GM18861 (cell line): ENCODE data around the gene VARS2.
"Not testable (repeated sequence)": the region's sequence is repeated elsewhere in the genome, so short reads cannot be mapped to it uniquely, and the experiment has no call there.

Source experiments
- ATAC-seq: cut with Tn5 transposase; IDR thresholded peaks from one replicate; pipeline ENCODE4 v1.9.1; 2021; ENCODE audit not compliant: unreplicated experiment

The VARS2 gene

DNA sequence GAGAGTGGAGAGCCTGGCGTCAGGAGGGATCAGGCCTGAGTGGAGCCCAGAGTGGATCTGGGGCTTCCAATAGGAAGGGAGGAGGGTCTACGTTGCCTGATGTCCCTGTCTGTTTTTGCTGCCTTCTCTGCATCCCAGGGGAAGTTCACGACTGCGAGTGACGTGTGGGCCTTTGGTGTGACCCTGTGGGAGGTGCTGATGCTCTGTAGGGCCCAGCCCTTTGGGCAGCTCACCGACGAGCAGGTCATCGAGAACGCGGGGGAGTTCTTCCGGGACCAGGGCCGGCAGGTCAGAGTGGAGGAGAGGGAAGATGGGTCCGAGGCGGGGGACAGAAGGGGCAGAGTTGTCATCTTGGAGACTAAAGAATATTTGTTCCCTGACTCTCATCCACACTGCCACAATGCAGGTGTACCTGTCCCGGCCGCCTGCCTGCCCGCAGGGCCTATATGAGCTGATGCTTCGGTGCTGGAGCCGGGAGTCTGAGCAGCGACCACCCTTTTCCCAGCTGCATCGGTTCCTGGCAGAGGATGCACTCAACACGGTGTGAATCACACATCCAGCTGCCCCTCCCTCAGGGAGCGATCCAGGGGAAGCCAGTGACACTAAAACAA lies 15.2 kb upstream of the VARS2 start:
- no peak for ATAC-seq

DNA sequence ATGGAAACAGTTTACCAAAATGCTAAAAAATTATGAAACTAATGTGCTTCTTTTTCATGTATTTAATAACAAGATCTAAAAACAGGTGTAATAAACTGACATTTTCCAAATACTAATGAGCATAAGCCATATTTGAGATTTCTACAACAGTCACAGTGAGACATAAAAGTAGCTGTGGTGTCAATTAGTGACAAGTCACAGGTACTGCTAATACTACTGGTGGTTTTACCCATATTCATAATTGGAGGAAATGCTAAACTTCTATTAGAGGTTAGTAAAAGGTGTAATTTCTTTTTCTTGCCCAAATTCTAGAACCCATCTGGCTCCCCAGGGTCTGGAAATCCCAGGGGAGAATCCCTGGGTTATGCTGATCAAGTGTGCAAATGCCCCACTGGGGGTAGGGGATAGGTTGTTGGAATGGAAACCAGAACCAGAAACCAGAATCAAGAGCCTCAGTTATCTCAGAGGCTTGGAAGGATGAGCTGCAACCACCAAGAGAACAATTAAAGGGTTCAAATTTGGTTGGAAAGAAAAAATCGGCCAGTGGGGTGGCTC lies 13.1 kb upstream of the VARS2 start:
- no peak for ATAC-seq

DNA sequence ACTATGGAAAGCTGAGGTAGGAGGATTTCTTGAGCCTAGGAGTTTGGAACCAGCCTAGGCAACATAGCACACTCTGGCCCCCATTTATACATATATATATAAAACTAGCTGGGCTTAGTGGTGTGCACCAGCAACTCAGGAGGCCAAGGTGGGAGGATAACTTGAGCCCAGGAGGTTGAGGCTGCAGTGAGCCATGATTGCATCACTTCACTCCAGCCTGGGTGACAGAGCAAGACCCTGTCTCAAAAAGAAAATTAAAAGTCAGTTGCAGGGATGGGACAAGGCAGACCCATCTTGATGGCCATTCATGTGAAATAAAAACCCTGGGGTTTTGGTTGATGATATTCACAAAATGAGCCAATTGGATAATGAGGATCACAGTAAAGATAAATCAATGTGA lies 12.6 kb upstream of the VARS2 start:
- no peak for ATAC-seq

DNA sequence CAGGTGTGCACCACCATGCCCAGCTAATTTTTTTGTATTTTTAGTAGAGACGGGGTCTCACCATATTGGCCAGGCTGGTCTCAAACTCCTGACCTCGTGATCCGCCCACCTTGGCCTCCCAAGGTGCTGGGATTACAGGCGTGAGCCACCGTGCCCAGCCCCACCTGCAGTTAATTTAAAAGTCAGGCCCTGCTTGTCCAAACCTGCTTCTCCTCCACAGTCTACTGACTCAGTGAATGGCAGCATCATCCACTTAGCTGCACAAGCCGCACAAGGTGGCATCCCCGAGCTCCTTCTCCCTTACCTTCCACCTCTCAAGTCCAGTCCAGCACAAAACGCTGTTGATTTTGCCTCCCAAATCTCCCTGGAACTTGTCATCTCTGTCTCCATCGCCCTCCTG lies 11.8 kb upstream of the VARS2 start:
- ATAC-seq: not testable (repeated sequence)

DNA sequence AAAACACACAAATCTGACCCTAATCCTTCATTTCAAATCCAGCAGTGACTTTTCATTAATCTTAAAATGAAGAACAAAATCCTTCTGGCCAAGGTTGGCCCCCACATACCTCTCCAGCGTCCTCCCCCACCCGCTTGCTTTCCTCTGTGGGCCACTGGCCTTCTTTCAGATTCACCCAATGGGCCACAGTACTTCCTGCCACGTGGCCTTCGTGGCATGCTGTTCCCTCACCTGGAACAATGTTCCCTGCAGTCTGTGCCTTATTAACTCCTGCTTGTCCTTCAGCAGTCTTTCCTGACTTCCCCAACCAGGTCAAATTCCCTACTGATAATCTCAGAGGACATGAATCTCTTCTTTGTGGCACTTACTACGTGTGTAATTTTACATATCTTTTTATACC lies 11.3 kb upstream of the VARS2 start:
- no peak for ATAC-seq

DNA sequence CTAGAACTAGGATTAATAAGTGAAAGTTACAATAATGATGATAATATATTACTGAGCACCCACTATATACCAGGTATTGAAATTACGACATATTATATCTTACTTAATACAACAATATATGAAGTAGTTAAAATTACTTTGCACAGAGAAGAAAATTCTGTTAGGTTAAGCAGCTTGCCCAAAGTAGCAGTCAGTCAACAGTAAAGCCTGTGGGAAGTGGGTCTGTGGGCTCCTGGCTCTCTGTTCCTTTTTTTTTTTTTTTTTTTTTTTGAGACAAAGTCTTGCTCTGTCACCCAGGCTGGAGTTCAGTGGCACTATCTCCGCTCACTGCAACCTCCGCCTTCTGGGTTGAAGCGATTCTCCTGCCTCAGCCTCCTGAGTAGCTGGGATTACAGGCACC lies 10.8 kb upstream of the VARS2 start:
- no peak for ATAC-seq

DNA sequence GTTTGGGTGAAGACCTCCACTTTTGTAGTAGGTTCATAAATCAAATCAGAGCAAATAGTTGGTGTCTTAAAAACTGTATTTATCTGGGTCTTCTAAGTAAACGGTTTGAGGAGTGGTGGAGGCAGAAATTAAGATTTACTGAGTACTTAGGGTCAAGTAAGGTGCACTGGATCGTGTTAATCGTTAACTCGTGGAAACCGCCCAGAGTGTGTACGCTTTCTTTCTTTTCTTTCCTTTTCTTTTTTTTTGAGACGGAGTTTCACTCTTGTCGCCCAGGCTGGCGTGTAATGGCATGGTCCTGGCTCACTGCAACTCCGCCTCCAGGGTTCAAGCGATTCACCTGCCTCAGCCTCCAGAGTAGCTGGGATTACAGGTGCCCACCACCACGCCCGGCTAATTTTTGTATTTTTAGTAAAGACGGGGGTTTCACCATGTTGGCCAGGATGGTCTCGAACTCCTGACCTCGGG lies 6.7 kb upstream of the VARS2 start:
- ATAC-seq: not testable (repeated sequence)

DNA sequence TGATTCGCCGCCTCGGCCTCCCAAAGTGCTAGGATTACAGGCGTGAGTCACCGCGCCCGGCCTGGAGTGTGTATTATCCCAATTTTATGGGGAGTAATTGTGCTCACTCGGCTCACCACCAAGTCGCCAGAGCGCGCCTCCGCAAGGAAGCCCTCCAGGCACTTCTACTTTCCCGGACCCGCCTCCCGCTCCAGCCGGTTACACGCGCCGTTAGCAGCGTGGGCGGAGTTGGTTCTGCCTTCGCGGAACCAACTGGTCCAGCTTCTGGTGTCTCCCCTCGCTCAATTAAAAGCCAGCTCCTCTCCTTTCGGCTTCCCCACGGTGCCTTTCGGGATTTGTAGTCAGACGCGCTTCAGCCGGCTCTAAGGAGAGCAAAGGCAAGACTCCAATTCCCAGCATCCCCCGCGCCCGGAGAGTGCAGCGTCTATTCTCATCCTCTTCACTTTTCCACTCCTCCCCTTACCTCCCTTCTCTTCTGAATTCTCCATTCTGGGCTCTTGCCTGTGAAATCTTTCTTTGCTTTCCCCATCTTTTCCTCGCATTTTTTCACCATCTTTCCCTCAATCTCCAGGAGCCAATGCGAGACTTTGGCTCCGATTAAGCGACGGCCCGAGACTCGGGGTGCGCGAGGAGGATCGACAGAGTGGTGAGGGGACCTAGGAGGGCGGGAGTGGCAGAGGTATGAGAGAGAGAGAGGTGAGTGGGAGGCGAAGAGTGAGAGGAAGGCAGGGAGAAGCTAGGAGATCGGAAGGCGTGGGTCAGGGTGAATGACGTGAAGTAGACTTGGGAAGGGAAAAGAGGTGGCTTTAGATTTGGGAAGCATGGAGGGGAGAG lies 6.1 kb upstream of the VARS2 start, which contains the start of gene GTF2H4:
GTF2H4 (plus strand) TSS at position 450 of the 834 bp plus-strand sequence.
- peak; percentile 92 for ATAC-seq

DNA sequence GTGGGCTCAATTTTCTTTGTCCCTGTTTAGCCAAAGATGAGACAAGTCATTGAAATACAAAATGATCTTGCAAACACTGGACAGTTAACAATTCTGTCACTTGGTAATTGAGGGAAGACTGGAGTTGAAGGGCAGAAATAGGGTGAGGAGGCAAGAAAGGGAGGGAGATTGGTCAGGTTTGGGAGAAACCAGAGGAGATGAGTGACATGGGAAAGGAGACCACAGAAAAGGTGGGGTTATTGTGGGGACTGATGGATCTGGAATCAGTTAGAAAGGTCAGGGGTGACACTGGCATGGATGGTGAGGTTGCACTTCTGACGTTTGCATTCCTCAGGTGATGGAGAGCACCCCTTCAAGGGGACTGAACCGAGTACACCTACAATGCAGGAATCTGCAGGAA lies 5.3 kb upstream of the VARS2 start:
- ATAC-seq: no peak

DNA sequence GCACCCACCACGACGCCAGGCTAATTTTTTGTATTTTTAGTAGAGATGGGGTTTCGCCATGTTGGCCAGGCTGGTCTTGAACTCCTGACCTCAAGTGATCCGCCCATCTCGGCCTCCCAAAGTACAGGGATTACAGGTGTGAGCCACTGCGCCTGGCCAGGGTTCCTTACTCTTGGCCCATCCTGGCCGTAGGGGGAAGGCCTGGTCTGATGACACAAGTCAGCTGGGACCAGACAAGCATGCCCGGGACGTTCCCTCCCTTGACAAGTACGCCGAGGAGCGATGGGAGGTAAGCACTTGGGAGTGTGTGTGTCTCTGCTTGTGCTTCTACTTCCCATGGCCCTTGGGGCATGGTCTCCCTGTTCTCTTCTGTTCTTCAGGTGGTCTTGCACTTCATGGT lies 3.6 kb upstream of the VARS2 start:
- not testable (repeated sequence) for ATAC-seq

DNA sequence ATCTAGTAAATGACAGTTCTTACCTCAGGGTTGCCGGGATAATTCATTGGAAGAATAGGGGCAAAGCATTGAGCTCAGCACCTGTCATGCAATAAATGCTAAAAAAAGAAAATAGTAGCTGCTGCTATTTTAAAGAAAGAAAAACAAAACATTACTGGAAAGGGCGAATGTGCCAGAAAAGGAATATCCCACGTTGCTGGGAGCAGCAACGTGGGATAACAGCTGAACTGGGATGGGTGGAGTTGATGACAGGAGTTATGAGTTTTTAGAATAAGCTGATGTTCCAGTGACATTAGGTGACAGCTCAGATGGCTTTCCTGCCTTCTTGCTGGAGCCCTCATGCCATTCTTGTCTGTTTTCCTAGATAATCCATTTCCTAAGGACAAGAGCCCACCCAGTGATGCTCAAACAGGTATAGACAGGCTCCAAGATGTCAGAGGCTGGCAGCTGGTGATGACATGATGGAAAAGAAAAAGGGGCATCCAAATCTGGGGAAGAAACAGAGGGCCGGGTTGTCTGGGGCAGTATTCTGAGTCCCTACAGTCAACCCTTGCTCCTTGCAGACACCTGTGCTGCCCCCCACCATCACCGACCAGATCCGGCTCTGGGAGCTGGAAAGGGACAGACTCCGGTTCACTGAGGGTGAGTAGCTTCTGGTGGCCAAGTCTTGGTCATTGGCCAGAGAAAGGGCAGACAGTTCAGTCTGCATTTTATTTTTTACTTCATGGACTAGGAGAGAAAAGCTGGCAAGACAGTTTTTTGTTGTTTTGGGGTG lies 1.1 kb upstream of the VARS2 start:
- no peak for ATAC-seq

DNA sequence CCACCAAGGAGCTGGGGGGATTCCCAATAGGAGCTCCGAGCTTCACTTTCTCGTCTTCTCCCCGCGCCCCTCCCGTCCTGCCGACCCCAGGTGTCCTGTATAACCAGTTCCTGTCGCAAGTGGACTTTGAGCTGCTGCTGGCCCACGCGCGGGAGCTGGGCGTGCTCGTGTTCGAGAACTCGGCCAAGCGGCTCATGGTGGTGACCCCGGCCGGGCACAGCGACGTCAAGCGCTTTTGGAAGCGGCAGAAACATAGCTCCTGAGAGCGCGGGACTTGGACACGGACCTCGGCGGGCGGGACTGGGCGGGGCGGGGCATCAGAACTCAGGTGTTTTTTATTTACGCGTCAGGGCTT lies 340 bp upstream of the VARS2 start:
- no peak for ATAC-seq

DNA sequence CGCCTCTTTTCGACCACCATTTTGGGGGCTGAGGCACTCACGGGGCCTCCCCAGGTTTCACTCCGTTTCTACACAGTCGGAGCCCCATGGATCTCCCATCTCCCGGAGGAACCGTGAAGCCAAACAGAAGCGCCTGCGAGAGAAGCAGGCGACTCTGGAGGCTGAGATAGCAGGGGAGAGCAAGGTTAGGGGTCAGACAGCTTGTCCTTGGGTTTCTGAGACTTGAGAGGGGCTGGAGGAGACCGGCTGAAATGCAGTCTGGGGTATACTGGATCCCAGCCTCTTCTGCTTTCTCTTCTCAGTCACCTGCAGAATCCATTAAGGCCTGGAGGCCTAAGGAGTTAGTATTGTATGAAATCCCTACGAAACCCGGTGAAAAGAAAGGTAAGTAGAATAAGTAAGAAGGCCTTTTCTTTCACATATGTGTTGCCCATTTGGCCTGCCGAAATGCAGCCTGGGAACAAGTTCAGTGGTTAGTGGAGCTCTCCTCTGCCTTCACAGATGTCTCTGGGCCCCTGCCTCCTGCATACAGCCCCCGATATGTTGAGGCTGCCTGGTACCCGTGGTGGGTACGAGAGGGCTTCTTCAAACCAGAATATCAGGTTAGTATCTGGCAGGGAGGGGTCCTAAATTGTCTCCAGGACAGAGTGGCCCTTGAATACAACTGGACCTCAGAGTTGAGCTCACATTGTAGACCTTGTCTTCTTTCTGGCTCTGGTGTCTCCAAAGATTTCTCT lies 984 bp downstream of the VARS2 start:
- no peak for ATAC-seq

DNA sequence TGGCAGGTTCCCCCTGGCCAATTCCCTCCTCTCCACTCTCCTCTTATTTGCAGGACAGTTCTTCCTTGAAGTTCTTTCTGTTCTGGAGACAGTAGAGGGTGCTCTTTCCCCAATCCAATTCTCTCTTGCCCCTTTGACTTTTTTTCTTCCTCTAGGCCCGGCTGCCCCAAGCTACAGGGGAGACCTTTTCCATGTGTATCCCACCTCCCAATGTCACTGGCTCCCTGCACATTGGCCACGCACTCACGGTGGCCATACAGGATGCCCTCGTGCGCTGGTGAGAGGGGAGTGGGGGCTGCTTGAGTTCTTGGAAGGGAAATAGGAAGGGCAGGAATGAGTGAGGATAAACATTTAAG lies 1.5 kb downstream of the VARS2 start:
- no peak for ATAC-seq

DNA sequence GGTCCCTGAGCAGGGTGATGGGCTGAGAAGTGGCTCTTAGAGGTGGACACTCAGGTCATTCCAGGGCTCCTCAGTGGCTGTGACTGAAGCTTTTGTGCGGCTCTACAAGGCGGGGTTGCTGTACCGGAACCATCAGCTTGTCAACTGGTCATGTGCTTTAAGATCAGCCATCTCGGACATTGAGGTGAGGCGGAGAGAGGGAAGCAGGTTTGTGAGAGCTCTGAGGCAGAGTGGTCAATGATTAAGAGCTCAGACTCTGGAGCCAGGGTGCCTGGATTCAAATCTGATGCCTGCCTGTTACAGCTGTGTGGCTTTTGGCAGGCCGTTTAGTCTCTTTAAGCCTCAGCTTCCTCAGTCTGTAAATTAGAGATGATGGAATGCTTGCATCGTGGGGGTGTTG lies 3.0 kb downstream of the VARS2 start:
- no peak for ATAC-seq

DNA sequence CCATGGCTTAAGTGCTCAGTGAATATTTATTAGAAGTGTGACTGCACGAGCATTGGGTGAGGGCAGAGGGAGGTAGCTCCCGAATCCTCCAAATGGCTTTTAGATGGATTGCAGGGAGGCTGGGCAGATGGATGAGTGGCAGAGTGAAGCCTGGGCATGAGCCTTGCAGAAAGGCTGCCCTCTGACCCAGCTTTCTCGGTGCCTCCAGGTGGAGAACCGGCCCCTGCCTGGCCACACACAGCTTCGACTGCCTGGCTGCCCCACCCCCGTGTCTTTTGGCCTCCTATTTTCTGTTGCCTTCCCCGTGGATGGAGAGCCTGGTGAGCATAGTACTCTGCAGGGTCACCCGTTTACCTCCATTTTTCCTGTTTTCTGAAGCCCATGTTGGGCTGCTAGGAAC lies 3.4 kb downstream of the VARS2 start:
- ATAC-seq: no peak

DNA sequence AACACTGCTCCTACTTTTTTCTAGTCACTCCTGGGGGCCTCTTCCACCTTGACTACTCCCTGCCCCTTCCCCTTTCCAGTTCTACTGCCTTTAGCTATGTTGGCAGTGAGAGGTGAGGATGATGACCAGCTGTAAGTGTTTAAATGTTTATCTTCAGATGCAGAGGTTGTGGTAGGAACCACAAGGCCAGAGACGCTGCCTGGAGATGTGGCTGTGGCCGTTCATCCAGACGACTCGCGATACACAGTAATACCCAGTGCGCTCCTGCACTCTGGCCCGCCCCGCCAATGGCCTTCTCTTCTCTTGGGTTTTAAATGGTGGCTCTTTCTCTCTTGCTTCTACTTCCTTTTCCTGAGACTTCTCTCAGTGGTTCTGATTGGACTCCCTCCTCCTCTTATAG lies 4.6 kb downstream of the VARS2 start:
- no peak for ATAC-seq

DNA sequence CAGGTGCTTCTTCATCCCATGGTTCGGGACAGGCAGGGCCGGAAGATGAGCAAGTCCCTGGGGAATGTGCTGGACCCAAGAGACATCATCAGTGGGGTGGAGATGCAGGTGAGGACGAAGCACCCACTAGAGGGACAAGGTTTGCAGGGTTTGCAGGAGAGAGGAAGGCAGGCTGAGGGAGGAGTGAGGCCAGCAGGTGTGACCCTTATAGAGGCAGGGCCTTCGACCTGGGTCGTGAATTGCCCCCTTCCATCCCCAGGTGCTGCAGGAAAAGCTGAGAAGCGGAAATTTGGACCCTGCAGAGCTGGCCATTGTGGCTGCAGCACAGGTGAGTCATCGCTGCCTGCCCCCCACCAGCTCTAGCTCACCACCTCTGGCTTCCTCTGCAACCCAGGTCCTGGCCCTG lies 8.4 kb downstream of the VARS2 start:
- ATAC-seq: no peak

DNA sequence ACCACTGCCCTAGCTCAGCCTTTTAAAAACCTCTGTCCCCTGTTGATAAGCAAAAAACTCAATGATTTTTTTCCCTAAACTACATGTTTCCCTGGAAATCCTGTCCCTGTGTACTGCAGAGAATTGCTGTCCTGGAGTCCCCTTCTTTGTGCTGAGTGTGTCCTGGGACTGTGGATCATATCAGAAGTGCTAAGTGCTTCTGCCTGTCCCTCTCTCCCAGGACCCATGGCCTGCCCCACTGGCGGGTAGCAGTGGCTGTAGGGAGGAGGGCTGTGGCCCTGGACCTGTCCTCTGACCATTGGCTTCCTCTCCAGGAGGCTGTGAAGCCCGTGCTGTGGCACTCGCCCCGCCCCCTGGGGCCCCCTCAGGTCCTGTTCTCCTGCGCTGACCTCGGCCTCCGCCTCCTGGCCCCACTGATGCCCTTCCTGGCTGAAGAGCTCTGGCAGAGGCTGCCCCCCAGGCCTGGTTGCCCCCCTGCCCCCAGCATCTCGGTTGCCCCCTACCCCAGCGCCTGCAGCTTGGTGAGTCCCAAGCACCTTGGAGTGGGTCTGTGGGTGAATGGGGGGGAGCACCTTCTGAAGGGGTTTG lies 10.1 kb downstream of the VARS2 start:
- not testable (repeated sequence) for ATAC-seq

DNA sequence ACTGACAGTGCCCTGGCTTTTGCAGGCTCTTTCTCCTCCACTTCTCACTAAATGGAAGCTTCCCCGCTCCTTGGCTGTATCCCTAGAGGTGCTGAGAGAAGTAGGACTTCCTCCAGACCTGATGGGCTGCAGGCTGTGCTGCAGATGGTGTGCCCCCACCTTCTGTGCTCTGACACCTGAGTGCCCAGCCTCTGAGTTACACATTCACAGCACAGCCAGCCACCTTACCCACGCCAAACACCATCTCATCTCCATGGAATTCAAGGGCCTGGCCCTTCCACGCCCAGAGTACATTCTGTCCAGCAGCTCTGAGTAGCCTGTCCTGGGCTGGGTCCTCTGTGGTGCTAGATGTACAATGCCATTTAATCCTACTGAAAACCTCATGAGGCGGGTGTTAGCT lies 12.6 kb downstream of the VARS2 start:
- no peak for ATAC-seq

DNA sequence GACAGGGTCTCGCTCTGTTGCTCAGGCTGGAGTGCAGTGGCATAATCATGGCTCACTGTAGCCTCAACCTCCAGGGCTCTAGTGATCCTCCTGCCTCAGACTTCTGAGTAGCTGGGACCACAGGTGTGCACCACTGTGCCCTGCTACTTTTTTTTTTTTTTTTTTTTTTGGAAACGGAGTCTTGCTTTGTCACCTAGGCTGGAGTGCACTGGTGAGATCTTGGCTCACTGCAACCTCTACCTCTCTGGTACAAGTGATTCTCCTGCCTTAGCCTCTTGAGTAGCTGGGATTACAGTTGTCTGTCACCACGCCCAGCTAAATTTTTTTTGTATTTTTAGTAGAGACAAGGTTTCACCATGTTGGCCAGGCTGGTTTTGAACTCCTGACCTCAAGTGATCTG lies 13.0 kb downstream of the VARS2 start:
- ATAC-seq: not testable (repeated sequence)
